ENCODE data around the gene ZNF549.
"Not testable (repeated sequence)": the region's sequence is repeated elsewhere in the genome, so short reads cannot be mapped to it uniquely, and the experiment has no call there.

ZNF549 gene

DNA sequence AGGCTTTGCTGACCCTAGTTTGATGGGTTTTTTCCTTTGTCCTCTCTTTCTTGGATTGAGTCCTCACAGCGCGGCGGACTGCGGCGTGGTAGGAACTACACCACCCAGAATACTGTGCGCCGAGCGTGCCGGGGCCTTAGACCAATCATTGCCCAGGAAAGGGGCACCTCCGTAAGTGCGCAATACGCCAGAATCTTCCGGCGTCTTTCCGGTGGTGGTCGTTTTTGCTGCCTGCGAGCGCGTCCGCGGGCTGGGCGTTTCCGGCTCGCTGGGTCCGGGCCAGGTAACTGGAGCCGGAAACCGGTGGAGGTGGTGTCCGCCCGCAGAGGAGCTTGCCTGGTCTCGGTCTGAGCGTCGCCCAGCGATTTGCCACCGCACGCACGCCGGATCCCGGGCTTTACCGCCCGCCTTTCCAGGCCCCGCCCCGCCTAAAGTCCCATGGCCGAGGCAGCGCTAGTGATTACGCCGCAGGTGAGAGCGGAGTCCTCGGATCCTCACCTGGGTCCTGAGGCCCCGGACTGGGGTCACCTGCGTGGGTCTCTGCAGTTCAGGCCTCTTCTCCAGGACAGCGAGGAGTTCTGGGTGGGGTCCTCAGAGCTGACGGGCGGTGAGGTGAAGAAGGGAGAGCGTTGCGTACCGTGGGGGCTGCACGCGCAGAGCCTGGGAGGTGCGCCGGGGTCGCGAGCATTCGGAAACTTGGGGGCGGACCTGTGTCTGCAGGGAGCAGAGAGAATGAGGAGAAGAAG, at the start of gene ZNF549:
Gene ZNF549 (plus strand): TSS at position 221 of the 746 bp plus-strand sequence. CDS start 218 bp downstream, at position 439.
- peak; percentile 71 to 88 for DNase-seq (ENCODE audit: low read depth in 1 of 2, low spot score in 1 of 2)

DNA sequence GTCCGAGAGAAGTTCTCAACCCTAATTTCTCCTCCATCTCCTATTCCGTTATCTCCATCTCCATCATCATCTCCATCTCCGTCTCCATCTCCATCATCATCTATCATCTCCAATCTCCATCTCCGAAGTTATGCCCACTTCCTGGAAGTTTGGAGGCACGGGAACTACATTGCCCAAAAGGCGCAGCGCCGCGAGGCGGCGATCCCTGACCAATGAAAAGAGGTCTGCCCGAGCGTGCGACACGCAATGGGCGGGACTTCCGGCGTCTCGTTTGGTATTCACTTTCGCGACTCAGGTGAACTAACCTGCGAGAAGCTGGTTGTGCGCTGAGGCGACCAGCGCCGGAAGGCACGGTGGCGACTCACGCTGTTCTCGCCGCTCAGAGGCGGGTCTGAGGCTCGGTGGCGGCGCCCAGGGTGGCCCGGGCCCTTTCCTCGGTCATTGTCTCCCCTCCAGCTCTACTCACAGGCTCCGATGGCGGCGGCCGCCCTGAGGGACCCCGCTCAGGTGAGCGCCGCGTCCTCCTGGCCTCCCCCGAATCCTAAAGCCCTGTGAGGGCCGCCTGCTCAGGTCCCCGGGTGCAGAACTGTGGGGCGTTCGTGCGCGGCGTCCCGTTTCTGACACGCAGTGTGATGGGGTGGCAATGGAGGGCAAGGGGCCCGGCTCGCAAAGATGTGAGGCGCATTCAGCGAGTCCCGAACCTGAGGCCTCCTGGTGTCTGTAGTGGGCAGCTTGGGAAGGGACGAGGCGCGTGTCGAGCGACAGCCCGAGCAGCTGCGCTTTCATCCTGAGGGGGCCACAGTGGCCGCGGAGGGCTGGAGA, 39.5 kb upstream of the ZNF549 start, which contains the start of gene ZNF419:
Gene ZNF419 (plus strand): TSS at position 274 of the 822 bp plus-strand sequence. CDS start 201 bp downstream, at position 475.
- DNase-seq (ENCODE audit: low read depth in 1 of 2, low spot score in 1 of 2) = peak; percentile 85 to 92

DNA sequence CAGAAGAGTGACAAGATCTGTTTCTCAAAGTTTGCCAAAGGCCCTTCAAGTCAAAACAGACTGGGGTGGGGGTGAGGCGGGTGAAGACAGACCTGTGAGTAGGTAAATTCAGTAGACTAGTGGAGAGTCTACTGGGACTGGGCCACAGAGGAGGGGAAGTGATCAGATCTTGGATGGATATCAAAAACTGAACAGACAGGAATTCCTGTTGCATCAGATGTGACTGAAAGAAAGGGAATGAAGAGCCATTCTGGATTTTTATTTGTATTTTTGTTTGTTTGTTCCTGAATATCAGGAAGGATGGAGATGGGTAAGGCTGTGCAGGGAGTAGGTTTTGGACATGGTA, 38.9 kb upstream of the ZNF549 start:
- DNase-seq (ENCODE audit: low read depth in 1 of 2, low spot score in 1 of 2) = not testable (repeated sequence)

DNA sequence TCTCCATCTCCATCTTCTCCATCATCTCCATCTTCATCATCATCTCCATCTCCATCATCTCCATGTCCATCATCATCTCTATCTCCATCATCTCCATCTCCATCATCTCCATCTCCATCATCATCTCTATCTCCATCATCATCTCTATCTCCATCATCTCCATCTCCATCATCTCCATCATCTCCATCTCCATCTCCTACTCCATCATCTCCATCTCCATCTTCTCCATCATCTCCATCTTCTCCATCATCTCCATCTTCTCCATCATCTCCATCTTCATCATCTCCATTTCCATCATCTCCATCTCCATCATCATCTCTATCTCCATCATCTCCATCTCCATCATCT, 27.9 kb upstream of the ZNF549 start:
- not testable (repeated sequence) for DNase-seq (ENCODE audit: low read depth in 1 of 2, low spot score in 1 of 2)

DNA sequence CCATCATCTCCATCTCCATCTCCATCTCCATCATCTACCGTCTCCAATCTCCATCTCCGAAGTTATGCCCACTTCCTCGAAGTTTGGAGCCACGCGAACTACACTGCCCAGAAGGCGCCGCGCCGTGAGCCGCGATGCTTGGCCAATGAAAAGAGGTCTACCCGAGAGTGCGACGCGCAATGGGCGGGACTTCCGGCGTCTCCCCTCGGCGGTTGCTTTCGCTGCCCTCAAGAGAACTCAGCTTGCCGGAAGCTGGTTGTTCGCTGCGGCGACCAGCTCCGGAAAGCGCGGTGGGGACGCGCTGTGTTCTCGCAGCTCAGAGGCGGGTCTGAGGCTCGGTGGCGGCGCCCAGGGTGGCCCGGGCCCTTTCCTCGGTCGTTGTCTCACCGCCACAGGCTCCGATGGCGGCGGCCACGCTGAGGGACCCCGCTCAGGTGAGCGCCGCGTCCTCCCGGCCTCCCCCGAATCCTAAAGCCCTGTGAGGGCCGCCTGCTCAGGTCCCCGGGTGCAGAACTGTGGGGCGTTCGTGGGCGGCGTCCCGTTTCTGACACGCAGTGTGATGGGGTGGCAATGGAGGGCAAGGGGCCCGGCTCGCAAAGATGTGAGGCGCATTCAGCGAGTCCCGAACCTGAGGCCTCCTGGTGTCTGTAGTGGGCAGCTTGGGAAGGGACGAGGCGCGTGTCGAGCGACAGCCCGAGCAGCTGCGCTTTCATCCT, 27.3 kb upstream of the ZNF549 start, which contains the start of gene ZNF773:
Gene ZNF773 (plus strand): TSS at position 259 of the 716 bp plus-strand sequence. CDS start 143 bp downstream, at position 402.
- DNase-seq (ENCODE audit: low read depth in 1 of 2, low spot score in 1 of 2) = peak; percentile 89 to 94

DNA sequence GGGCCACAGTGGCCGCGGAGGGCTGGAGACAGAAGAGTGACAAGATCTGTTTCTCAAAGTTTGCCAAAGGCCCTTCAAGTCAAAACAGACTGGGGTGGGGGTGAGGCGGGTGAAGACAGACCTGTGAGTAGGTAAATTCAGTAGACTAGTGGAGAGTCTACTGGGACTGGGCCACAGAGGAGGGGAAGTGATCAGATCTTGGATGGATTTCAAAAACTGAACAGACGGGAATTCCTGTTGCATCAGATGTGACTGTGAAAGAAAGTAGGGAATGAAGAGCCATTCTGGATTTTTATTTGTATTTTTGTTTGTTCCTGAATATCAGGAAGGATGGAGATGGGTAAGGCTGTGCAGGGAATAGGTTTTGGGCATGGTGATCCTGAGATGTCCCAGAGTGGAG, 26.8 kb upstream of the ZNF549 start:
- DNase-seq (ENCODE audit: low read depth in 1 of 2, low spot score in 1 of 2) = not testable (repeated sequence)

DNA sequence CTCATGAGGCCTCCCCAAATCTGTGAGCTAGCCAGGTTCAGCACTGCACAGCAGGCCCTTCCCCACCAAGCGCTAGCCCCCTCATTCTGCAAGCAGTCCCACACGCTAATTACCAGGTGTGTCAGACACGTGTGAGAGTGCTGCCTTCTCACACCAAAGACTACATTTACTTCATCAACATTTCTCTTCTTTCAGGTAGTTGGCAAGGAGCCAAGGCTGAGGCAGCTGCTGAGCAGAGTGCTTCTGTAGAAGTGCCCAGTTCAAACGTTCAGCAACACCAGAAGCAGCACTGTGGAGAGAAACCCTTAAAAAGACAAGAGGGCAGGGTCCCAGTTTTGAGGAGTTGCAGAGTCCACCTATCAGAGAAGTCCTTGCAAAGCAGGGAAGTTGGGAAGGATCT, 21.0 kb upstream of the ZNF549 start:
- DNase-seq (ENCODE audit: low read depth in 1 of 2, low spot score in 1 of 2) = no peak

DNA sequence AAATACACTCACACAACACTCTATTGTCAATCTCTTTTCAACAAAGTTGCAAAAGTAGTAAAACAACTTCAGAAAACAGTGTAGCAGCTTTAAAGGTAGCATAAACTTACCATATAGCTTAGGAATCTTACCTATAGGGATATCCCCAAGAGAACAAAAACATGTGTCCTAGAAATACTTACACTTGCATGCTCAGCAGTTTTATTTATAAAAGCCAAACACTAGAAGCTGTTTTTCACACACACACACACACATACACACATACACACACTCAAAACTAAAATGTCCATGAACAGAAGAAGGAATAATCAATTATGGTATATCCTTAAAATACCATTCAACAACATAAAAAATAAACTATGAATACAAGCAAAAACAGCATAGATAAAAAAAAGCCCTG, 15.7 kb upstream of the ZNF549 start:
- no peak for DNase-seq (ENCODE audit: low read depth in 1 of 2, low spot score in 1 of 2)

DNA sequence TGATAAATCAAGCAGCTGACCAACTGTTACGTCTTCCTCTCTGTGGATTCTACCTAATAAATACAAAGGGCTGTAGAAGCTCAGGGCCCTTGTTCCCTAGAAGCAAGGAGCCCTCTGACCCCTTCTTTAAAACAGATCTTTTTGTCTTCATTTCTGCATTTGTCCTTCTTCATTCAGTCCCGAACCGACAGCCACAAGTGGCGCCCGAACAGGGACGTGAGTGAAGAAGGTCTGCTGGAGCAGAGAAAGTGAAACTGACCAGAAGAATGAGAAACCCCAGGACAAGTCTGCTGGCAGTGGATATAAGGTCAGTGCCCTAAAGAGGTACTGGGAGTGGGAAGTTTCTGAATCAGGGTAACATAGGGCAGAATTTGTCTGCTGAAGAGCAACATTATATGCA, 14.3 kb upstream of the ZNF549 start:
- DNase-seq (ENCODE audit: low read depth in 1 of 2, low spot score in 1 of 2) = no peak

DNA sequence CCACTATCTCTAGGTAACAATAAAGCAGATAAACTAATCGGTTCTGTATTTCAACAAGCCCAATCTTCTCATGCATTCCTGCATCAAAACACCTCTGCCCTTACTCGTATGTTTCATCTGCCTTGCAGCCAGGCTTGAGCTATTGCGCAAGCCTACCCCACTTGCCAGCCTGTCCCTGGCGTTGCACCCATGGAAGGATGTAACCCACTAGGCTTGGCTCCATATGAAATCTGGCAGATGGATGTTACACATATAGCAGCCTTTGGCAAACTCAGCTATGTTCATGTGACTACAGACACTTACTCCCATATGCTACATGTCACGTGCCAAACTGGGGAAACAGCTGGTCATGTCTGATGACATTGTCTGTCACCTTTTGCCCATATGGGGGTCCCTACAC, 11.9 kb upstream of the ZNF549 start:
- no peak for DNase-seq (ENCODE audit: low read depth in 1 of 2, low spot score in 1 of 2)

DNA sequence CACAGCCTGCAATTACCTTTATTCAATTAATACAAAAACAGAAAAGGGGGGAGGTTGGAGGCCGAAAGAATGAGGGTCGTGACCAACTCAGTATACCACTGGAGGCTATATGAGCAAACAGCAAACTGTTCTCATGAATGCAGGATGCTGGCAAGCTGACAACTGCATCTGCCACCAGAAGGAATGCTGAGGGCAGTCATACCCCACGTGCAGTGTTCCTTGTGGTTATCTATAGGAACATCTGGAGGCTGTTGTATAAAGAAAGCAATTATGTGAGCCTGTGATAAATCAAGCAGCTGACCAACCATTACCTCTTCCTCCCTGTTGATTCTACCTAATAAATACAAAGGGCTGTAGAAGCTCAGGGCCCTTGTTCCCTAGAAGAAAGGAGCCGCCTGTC, 9.1 kb upstream of the ZNF549 start:
- not testable (repeated sequence) for DNase-seq (ENCODE audit: low read depth in 1 of 2, low spot score in 1 of 2)

DNA sequence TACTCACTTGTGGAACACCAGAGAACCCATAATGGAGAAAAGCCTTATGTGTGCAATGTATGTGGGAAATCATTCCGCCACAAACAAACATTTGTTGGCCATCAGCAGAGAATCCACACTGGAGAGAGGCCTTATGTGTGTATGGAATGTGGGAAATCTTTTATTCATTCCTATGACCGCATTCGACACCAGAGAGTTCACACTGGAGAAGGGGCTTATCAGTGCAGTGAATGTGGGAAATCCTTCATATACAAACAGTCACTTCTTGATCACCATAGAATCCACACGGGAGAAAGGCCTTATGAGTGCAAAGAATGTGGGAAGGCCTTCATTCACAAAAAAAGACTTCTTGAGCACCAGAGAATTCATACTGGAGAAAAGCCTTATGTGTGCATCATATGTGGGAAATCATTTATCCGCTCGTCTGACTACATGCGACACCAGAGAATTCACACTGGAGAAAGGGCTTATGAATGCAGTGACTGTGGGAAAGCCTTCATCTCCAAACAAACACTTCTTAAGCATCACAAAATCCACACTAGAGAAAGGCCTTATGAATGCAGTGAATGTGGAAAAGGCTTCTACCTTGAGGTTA, 10.9 kb downstream of the ZNF549 start:
- DNase-seq (ENCODE audit: low read depth in 1 of 2, low spot score in 1 of 2) = no peak

DNA sequence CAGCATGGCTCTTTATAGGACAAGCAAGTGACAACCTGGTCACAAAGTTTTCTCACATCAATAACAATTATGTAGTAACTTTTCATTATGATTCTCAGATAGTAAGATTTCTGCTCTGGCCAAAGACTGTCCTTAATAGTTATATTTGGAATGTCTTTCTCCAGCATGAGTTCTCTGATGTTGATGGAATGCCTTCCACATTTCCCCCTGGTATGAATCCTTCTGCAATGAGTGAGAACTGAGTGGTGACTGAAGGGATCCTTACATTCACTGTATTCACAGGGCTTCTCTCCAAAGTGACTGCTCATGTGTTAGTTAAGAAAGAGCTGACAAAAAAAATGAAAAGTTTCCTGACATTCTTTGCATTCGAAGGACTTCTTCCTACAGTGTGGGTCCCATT, 19.4 kb downstream of the ZNF549 start:
- no peak for DNase-seq (ENCODE audit: low read depth in 1 of 2, low spot score in 1 of 2)

DNA sequence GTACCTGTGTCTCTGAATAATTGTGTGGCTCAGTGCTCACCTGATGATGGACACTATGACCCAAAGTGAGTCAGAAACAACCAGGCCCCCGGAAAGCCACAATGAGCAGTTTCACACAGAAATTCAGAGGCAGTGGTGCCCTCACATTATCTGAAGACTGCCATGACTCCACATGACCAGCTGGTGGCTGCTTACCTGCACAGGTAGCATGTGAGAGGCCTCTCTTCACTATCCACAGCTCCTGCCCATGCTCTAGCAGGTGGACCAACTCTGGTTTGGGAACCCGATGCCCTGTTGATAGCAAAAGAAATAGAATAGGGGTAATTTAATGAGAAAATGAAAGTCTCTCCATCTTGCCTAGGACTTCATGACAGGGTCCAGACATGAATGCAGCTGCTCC, 25.3 kb downstream of the ZNF549 start:
- DNase-seq (ENCODE audit: low read depth in 1 of 2, low spot score in 1 of 2) = no peak

DNA sequence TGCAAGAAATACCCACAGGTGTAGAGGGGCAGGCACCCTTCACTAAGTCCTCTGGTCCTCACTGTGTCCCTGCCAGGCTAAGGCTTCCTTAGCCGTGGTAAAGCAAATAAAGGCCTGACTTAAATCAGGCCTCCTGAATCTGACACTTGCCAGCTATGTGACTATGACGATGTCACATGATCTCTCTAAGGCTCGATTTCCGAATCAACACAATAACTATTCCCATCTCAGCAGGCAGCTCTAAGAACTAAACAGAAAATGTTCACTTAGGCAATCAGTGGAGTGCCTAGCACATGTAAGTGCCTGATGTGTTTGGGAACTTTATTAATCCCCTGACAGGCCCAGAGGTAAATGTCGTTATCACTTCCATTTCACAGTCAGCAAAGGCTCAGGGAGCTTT, 30.5 kb downstream of the ZNF549 start:
- no peak for DNase-seq (ENCODE audit: low read depth in 1 of 2, low spot score in 1 of 2)

DNA sequence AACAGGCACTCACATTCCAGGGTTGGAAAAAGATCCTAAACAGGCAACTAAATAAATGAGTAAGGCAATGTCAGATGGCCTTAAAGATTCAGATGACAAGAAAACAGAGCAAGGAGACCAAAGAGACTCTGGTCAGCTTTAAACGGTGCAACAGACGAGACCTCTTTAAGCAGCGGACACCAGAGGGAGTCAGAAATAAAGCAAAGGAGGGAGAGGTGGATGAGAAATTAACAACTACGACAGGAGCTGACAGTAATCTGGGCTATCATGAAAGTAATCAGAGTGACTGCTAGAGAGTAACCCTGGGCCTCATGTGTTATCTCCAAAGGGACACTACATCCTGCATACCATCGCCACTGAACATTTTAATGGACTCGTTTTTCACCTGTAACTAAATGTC, 31.4 kb downstream of the ZNF549 start:
- no peak for DNase-seq (ENCODE audit: low read depth in 1 of 2, low spot score in 1 of 2)

DNA sequence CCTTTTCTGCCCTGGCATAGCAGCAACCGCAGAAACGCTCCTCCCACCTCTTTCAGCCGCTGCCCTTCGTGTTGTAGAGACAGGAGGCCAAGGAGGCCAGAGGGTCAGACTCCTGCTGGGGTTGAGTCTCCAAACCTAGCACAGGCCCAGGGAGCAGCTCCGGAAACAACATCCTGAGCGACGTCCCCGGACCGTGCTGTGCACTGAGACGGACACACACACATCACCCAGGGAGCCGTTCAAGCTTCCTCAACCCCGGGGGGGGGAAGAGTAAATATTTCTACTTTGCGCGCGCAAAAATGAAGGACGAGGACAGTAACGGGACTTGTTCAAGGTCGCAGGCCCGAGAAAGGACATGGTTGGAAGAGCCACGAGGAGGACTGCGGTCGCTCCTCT, 31.9 kb downstream of the ZNF549 start:
- peak in 1 of 2 donors; percentile 3 for DNase-seq (ENCODE audit: low read depth in 1 of 2, low spot score in 1 of 2)

DNA sequence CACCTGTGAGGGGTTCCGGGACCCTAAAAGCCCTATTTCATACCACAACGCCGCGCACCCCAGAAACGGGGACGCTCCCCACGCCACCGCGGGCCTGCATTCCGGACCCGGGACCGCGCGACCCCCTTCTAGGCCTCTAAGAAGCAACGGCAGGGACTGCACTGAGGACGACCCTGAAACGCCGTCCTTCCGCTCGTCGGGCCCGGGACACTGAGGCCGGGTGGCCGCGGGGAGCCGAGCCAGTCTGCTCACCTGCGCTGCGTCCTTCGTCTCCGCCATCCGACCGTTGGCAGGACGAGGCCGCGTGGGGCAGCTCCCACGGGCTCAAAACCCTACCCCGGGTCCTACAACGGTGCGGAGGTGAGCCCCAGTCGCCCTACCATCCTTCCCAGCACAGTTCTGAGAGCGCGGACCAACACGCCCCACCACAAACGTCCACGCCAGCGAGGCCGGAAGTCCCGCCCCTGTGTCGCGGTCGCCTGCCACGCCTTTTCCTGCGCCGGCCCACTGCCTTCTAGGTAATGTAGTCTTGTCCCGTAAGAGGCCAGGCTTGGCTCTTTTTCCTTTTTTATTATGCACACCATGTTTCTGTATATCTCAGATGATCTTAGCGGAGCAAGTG, 32.4 kb downstream of the ZNF549 start, which contains the start of gene ZNF550:
Gene ZNF550 (minus strand): TSS at position 460 of the 622 bp plus-strand sequence. CDS start 181 bp downstream, at position 279.
- DNase-seq (ENCODE audit: low read depth in 1 of 2, low spot score in 1 of 2) = peak; percentile 74 to 84

DNA sequence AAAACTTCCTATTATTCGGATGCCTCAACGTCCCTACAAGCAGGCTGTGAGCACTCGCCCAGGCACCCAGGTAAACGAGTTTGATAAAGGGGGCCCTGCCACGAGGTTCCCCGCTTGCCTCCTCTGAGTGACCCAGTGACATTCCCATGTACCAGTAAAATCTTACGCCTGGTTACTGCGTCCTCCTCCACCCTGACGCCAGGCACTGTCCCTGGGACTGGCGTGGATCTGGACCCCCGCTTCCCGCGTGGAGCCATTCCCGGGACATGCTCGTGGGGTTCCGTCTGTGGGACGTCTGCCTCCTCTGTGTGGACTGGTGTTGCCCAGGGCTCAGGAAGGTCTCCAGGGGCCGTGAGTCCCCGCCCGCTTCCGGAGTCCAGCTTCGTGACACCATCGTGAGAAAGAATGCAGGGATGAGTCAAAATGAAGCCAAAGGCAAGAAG, 32.9 kb downstream of the ZNF549 start:
- DNase-seq (ENCODE audit: low read depth in 1 of 2, low spot score in 1 of 2) = no peak

DNA sequence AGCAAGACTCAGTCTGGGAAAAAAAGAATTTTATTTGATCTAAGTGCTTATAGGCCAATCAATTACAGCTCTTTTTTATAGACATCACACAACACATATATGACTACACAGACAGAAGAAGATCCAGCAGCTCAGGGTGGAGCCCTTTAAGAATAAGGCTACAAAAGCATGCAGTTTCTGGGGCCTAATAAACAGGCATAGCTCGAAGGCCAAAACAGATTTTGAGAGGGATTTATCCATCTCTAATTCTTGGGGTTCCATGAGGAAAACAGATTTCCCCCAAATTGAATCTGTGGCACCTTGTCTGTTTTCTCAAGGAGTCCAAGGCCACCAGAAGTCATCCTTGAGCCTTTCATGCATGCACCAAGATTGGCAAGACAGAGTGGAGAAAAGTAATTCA, 36.4 kb downstream of the ZNF549 start:
- DNase-seq (ENCODE audit: low read depth in 1 of 2, low spot score in 1 of 2) = no peak

Data from activated CD4-positive, alpha-beta T cell treated with anti-CD3 and anti-CD28 coated beads, Interleukin-2, amount 50 U/mL, for 24 hours (primary cell).